ENCODE results near the gene PTEN.

DNA sequence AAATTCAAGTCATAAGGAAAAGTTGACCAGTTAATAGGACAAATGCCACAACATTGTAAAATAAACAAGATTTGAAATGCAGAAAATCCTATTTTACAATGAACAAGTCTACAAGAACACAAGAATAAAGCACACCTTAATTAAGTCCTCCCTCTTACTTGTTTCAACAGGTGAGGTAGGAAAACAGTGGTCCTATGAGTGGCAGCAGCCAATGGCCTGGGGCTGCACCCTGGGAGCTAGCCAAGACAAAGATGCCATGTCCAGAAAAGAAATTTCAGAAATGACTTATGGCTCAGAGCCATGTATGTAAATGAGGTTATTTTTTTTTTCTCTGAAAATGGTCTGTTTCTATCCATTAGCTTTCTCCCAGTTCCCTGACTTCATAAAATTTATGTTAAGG, 14.4 kb upstream of the PTEN start:
- no peak for TF ChIP-seq CTCF (IDR thresholded peaks at IDR 0.05)
- TF ChIP-seq POLR2A (IDR thresholded peaks at IDR 0.05): no peak
- TF ChIP-seq EP300 (IDR thresholded peaks at IDR 0.05): no peak
